ENCODE data around the gene LRRC45.

The LRRC45 gene

DNA sequence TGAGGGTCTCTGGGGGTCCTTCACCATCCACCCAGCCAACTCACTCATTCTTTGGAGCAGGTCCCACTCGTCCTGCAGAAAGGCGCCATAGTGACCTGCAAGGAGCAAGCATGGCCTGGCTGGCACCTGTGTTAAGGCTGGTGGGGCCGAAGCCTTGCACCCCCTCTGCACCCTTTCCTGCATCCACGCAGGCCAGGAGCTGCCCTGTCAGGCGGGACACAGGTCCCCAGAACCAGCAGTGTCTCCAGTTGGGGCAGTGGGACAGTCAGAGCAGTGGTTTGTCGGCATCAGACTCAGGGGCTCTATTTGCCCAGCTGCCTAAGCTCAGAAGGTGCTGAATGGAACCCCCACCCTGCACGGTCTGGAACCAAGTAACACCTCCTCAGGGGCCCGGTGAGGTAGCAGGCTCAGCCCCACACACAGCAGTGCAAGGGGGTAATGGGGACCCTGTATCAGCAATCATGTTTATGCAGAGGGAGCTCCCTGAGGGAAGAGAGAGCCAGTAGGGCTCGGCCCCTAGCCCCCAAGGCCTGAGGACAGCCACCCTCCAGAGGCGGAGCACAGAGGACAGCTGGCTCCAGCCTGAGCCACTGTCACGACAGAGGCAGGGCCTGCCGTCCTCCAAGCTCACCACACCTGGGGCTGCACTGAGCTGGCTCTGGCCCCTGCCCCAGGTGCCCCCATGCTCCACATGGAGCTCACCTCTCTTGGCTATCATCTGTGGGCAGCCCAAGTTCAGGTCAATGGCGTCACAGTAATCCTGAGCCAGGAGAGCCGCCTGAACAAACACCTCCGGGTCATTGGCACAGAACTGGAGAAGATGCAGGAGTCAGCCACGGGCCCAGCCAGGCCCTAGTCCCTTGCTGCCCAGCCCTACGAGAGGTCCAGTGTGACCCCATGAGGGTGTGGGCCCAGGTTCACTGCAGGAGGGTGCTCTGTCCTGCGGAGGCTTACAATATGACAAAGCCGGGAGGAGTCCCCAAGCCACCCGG, 40.6 kb downstream of the LRRC45 start:
- no peak for DNase-seq (ENCODE audit: low read depth)

DNA sequence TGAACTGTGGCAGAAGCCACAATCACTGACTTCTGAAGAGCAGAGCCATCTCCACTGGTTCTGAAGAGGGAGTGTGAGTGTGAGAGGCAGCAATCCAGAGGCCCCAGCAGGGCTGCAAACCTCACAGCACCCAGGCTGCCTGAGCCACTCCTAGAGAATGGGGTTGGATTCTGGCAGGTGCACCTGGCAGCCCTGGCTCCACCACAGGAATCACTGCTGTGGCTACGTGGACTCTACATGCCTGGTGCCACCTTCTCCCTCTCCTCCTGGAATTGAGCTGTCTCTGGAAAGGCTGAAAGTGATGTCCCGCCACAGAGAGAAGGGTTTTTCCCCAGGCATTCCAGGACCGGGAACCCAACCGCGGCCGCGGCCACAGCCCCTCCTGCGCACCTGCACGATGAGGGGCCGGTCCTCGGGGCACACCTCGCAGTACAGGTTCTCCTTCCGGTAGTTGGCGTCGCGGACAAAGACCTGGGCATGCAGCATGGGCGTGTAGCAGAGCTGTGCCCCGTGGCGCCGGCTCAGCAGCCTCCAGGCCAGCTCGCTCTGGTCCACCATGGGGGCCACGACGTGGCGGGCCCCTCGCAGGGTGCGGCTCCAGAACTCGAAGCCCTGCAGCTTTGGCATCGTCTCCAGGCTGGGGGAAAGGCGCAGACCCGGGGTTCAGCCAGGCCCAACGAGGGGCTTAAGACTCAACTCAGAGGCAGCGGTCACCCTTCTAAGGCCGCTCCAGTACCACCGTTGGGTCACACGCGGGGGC, 41.5 kb downstream of the LRRC45 start:
- DNase-seq (ENCODE audit: low read depth) = no peak

DNA sequence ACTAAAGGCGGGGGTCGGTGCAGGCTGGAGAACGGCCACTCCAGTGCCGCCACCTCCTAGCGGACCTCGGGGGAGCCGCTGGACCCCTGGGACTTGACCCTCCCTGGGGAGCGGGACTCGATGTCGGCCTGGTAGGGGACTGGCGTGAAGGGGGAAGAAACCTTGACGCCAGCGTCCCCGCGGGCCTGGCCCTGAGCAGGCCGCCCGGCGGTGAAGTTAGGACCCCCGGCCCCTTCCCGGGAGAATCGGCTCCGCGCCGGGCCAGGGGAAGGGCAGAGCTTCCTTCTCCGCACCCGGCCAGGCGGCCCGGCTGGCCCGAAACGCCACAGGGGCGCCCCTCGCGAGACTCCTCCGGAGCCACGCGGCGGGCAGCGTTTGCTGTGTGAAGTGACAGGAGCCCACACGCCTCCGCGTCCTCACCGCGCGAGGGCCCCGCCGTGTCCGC, 42.1 kb downstream of the LRRC45 start:
- peak; percentile 31 for DNase-seq (ENCODE audit: low read depth)

DNA sequence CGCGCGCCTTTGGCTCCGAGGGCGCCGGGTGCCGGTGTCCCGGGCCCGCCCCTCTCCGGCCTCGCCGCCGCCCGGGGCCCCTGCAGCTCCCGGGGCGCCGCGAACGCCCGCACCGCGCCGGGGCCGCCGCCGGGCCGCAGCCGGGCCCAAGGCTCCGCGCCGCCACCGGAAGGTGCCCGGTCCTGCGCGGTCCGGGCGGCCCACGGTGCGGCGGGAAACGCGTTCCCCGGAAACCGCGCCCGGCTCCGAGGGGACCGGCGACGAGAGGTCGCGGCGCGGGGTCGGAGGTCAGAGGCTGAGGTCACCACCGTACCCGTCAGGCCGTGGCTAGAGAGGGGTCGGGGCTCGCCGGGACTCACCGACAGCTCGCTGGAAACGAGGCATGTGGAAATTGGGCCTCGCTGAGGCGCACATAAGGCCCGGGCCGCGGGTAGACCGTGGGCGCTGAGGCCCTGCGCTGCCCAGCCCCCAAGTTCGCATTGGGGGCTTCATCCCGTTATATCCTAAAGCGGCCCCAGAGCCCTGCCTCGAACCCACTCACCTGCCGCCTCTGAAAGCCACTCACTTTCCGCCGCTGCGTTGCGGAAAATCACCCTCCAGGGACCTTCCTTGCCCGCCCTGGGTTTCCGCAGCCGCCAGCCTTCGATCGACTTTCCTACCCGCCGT, 42.7 kb downstream of the LRRC45 start, which contains the start of gene DUS1L:
Gene DUS1L (minus strand): TSS at position 167 of the 666 bp plus-strand sequence. CDS start 745 bp downstream, outside the sequence.
- peak; percentile 74 for DNase-seq (ENCODE audit: low read depth)

DNA sequence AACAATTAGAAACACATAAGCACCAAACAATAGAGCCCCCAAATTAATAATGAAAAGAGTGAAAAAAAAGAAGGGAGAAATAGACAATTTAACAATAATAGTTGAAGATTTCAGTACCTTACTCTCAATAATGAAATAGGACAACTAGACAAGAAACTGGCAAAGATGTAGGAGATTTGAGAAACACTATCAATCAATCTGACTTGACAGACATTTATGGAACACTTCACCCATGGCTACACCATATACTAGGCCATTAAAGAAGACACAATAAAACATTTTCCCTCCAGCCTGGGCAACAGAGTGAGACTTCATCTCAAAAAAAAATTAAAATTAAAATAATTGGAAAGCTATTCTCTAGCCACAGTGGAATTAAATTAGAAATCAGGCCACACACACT, 47.5 kb downstream of the LRRC45 start:
- no peak for DNase-seq (ENCODE audit: low read depth)

DNA sequence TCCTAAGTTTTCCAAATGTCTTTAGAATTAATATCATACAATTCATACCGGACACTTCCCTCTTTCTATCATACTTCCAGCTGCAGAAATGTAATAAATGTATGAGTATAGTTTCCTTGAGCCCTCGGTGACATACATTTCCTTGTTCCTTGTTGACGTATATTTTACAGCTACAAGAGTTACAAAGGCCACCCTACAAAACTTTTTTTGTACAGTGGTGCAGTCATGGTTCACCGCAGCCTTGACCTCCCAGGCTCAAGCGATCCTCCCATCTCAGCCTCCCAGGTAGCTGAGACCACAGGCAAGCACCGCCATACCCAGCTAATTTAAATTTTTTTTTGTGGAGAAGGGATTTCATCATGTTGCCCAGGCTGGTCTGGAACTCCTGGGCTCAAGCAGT, 49.7 kb downstream of the LRRC45 start:
- DNase-seq (ENCODE audit: low read depth) = no peak

DNA sequence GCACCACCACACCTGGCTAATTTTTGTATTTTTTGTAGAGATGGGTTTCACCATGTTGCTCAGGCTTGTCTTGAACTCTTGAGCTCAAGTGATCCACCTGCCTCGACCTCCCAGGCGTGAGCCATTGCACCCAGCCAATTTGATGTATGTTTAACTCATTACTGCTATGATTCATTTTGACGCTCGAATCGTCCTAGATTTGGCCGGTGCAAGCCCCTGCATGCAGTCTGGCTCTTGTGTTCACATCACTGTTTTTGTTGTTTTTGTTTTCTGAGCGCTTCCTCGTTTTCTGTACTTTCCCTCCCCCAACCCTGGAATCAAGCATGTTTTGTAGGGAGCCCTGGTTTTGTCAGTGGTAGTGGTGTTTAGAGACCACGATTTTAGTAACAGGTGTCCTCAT, 50.3 kb downstream of the LRRC45 start:
- no peak for DNase-seq (ENCODE audit: low read depth)

DNA sequence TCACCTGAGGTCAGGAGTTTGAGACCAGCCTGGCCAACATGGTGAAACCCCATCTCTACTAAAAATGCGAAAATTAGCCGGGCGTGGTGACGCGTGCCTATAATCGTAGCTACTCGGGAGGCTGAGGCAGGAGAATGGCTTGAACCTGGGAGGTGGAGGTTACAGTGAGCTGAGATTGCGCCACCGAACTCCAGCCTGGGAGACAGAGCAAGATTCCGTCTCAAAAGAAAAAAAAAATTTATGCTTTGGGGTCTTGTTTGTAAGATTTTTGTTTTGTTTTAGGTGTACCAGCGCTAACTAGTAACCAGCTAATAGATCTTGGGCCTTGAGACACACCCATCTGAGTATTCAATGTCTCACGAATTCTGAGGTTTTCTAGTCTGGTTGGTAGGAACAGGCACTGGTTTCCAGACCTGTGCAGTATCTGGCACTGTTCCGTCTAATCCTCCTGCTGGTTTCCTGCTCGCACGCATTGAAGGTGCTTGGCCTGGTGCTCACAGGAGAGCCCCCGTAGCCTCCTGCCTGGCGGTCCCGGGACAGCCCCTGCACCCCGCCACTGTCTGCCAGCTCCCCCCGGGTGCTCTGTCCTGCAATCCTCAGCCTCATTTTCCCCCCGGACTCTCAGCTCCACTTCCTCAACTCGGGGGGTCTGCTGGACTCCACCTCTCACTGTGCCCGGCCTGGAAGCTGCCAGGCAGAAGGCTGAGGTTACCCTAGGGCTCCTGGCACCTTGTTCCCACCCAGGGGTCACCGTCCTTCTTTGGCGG, 53.1 kb downstream of the LRRC45 start:
- no peak for DNase-seq (ENCODE audit: low read depth)

DNA sequence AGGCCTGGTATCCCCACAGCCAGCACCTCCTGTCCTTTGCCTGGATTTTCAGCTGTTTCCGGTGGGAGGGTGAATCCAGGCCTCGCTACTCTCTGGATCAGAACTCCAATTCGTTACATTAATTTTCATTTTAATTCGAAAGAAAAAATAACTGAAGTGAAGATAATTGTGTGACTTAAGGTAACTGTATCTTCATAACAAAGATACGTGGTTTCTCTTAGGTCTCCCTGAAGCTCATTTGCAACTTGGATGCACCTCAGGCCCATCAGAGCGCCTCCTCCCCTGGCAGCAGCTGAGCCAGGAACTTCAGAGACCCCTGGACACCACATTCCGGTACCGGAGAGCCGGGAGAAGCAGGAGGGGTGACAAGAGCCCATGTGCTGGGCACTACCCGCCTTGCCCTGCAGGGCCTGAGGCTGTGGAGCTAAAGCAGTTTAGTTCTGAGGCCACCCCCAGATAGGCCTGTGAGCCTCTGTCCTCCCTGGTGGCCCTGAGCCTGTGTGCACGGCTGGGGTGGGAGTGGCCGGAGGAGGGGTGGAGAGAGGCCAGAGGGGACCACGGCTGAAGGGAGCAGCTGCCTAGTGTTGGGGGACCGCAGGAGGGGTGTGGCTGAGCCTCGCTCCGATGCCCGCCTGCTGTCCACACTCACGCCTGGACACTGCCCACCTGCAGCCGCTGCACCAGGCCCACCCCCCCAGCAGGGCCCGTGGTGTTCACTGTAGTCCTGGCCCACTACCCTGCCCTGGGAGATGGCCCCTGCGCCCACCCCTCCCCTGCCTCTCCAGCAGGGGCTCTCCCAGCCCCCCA, 53.9 kb downstream of the LRRC45 start:
- DNase-seq (ENCODE audit: low read depth) = no peak

DNA sequence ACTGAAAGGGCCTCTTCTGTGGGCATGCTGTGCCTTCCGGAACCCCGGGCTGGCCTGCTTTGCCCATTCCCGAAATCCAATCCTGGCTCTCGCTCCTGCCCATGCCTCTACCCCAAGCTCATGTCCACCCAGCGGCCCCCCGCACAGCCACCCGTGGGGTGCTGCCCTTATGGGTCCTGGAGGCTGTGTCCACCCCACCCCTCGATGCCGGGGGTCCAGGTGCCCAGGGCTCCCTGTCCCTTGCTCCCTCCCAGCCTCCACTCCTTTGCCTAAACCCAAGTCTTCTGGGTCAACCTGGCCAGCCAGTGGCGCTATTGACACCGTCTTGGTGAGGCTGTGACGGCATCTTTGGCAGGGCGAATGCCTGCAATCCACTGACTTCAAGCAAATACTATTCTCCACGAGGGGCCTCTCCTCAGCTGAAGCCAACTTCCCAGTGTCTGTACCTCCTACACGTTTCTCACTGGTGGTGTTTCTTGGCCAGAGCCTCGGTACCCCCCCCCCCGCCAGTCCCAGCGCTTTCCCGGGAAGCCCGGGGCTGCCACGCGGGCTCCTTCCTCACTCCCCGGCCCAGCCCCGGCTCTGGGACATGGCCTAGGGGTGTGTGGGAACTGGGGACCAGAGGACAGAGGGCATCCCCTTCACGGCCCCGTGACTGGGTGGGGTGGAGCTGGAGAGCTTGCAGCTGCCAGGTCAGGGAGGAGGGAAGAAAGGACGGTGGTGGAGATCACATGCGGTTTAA, 54.7 kb downstream of the LRRC45 start:
- DNase-seq (ENCODE audit: low read depth) = no peak

DNA sequence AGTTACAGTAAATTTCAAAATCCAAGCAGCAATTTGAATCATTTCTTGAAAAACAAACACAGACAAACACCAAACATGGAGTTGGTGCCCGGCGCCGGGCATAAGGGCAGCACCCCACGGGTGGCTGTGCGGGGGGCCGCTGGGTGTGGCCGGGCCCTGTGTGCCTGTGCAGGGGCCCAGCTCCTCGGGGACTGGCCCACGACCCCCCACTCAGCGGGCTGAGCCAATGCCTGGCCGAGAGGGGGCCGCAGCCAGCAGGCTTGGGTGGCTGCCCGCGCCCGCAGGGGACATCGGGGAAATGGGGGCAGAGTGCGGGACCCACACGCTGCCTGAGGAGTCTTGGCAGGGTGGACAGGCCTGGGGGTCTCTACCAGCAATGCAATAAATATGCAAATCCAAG, 55.3 kb downstream of the LRRC45 start:
- no peak for DNase-seq (ENCODE audit: low read depth)

DNA sequence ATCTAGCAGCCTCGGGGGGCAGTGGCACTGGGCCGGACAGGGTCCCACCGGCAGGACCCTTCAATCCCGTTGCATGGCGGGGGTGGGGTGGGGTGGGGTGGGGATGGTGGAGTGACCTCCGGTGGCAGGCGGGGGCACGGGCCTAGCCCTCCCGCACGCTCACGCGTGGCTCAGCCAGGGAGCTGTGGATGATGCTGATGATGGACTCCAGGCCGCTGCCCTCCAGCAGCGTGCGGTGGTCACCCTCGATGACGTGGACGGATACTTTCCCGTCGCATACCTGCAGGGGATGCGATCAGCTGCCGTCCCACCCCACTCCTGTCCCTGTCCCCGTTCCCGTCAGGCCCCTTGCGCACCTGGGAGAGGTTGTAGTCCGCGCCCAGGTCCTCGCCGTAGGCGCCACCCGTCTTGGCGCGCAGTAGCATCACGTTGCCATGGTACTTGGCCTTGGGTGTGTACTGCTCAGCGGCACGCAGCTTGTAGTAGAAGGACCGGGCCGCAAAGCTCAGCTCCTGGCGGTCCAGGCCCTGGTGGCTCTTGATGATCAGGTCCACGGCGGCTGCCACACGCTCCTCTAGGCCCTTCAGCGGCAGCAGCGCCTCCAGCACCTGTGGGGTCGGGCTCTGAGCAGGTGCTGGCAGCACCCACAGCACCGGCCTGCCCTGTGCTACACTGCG, 56.0 kb downstream of the LRRC45 start:
- no peak for DNase-seq (ENCODE audit: low read depth)

DNA sequence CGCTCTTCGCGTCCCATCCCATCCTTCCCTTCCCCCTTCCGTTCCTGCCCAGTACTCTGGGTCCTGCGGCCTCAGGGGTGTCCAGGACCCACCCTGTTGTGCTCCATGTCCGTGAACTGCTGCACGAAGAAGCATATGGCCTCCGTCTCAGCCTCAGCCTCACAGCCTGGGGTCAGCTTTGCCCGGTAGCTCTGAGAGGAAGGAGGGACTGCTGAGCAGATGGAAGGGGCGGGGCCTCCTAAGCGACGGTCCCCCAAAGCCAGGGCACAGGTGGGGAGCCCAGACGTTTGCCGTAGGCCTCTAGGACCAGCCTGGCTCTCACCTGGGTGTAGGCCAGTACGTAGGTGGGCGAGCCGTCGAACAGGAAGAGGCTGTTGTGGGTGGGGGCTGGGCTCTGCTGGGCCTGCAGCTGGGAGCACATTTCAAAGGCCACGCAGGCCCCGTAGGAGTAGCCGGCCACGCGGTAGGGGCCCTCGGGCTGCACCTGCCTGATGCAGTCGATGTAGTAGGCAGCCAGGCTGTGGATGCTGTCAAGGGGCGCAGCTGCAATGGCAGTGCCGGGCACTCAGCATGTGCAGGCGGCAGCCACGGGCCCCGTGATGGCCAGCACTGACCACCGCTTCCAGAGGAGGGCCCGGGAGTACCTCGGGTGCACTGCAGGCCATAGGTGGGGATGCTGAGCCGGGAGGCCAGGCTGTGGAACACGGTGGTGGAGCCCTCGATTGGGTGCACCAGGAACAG, 57.1 kb downstream of the LRRC45 start:
- DNase-seq (ENCODE audit: low read depth) = no peak

Data from activated T-cell treated with anti-CD3 and anti-CD28 coated beads for 48 hours (primary cell).